Stimulated activated CD8-positive, alpha-beta memory T cell treated with anti-CD3 and anti-CD28 coated beads, Interleukin-12 subunit alpha, Interleukin-12 subunit beta, amount 100 ng/mL, for 4 hours (primary cell): ENCODE data around the gene ZNF653.
"Not testable (repeated sequence)": the region's sequence is repeated elsewhere in the genome, so short reads cannot be mapped to it uniquely, and the experiment has no call there.

Experiments
- DNase-seq: peaks from one replicate; pipeline ENCODE4 v3.0.0-alpha.2; 2020; ENCODE audit warnings: low read depth

The ZNF653 gene

DNA sequence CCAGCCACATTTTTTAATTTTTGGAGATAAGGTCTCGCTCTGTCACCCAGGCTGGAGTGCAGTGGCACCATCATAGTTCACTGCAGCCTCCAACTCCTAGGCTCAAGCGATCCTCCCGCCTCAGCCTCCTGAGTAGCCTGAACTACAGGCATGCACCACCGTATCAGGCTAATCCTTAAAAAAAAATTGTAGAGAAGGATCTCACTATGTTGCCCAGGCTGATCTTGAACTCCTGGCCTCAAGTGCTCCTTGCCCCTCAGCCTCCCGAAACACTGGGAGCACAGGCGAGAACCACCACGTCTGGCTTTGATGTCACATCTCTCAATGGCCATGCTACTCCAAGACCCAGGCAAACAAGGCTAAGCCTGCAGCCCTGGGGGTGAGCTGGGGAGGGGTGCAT, 49.0 kb downstream of the ZNF653 start:
- no peak for DNase-seq

DNA sequence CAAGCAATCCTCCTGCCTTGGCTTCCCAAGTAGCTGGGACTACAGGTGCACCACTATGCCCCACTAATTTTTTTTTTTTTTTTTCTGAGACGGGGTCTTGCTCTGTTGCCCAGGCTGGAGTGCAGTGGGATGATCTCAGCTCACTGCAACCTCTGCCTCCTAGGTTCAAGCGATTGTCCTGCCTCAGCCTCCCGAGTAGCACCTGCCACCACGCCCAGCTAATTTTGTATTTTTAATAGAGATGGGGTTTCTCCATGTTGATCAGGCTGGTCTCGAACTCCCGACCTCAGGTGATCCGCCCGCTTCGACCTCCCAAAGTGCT, 50.4 kb downstream of the ZNF653 start:
- not testable (repeated sequence) for DNase-seq

DNA sequence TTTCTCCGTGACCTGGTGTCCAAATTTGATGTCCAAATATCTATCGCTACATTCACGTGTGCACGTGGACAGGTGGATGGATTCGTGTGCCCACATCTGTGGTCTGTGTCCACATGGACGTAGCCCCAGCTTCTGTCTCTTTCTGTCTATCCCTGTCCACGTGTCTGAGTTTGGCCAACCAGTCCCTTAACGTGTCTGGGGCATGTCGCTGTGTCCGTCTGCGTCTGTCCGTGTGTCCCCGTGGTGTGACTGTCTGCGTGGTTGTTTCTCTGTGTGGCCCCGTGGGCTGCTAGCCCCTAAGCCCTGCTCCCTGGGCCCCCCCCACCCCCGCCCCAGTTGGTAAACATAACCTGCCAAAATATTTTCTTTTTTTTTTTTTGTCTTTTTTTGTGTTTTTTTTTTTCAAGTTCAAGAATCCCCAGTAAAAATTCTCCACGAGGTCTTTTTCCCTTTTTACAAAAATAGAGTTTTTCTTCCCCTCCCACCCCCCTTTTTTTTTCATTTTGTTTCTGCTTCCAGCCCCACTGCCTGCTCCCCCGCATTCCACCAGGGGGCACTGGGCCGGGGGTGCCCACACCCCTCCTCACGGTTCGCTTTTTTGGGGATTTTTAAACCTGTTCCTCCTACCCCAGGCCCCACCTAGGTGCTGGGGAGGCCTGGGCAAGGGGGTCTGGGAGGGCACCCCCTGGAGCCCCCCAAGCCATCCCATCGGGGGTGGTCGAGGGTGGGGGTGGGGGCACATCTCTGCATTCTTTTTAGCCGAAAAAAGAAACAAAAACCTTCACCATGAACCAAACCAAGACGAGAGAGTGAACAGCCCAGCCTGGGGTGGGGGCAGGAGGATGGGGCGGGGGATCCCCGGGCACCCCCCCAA, 51.9 kb downstream of the ZNF653 start:
- no peak for DNase-seq

DNA sequence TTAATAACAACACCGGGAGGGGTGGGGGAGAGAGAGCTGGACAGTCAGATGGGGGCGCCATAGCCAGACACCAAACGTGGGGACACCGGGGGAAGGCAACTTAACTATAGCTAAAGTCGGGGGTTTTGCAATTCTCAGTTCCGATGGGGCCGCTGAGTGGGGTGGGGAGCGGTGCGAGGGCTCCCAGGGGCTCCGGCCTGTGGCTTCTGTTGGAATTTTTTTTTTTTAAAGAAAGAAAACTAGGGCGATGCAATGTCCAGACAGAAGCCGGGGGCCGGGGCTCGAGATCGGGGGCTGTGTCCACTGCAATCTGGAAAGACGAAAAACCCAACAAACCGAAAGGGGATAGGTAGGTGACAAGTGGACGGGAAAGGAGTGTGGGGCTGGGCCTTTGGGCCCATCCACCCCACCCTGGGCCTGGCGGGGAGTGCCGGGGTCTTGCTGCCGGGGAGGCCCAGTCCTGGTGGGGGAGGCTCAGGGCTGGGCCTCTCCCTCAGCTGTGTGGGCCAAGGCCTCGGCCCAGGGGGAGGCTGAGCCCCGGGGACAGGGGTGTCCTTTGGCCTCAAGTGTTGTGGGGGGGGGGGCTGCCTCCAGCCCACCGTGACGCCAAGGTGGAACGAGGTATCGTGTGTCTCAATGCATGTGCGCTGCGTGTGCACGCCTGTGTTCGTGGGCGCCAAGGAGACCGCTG, 52.9 kb downstream of the ZNF653 start:
- no peak for DNase-seq

DNA sequence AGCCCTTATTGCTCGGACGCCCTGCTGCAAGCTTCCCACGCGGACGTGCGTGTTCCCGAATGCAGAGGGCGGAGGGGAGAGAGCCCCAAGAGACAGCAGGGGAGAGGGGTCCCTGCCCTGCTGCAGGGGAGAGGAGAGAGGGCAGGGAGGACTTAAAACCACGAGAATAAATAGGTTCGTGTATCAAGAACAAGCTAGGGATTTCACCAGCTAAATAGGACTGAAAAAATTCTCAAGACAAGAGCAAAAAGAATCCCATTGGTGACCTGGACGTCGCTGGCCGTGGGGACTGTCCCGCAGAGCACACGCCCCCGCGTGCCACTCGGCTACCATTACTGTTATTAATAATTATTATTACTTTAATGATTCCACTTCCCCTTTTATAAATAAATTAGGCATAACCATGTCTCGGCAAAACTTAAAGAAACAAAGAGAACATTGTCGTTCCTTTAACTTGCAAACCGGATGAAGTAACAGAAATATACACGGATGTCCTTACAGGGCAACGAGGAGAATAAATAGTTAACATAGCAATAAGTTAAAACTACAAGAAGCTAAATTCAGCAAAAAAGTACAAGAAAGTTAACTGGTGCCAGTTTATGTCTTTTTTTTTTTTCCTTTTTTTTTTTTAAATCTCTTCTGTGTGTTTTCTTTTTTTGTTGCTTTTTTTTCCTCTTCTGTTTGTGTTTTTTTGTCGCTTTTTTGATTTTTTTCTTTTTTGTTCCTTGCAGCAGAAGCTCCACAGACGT, 53.6 kb downstream of the ZNF653 start:
- no peak for DNase-seq

DNA sequence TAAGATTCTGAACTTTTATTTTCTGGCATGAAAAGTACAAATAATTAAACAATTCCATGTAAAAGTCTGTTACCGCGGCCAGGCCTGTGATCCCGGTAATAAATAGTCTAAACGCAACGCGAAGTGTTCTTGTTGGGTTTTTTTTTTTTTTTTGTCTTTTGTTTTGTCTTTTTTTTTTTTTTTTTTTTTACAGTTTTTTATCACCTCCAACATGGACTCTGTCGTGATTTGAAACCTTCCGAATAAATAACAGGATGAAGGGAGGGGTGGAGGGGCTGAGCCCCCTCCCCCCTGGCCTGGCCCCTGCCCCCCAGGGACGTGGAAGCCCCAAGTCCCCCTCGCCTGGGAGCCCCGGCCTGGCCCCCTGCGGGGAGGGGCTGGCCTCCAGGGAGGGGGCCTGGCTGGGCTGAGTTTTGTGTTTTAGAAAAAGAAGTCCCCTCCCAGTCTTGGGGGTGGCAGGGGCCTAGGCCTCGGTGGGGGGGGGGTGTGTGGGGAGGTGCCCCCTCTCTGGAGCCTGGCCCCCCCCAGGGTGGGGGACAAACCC, 54.2 kb downstream of the ZNF653 start:
- no peak for DNase-seq

DNA sequence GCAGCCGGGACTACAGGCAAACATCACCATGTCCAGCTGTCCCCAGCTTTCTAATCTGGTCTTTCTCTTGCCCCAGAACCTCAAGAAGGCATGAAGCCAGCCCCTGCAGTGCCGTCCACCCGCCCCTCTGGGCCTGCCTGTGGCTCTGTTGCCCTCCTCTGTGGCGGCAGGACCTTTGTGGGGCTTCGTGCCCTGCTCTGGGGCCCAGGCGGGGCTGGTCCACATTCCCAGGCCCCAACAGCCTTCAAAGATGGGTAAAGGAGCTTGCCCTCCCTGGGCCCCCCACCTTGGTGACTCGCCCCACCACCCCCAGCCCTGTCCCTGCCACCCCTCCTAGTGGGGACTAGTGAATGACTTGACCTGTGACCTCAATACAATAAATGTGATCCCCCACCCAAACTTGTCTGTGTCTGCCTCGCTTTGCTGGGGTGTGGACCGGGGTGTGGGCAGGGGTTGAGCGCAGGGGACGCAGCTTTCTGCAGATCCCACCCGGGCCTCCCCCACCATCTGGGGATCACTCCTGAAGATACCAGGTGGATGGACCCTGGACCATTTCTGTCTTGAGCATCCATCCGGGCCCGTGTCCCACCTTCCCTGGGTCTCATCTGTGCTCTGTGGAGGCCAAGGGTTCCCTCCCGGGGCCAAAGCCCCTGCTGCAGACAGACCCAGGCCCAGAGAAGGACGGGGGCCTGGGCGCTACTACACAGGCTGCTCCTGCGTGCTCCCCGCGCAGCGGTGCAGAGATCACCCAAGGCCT, 54.9 kb downstream of the ZNF653 start:
- no peak for DNase-seq

DNA sequence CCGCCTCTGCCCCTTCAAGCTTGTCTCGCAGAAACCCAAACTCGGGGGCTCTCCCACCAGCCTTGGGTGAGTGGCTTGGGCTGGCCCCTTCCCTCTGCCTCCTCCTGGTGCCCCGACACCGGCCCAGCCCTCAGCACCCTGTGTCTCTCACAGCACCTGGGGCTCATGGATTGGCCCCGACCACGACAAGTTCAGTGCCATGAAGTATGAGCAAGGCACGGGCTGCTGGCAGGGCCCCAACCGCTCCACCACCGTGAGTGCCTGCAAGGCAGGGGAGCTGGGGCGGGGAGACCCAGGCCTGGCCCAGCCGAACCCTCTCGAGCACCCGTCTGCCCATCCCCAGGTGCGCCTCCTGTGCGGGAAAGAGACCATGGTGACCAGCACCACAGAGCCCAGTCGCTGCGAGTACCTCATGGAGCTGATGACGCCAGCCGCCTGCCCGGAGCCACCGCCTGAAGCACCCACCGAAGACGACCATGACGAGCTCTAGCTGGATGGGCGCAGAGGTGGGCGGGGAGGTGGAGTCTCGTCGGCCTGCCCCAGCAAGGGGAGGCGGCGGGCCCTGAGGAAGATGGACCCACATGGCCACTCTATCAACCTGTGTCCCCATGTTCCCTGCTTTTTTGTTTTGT, 56.6 kb downstream of the ZNF653 start:
- DNase-seq, result no peak

DNA sequence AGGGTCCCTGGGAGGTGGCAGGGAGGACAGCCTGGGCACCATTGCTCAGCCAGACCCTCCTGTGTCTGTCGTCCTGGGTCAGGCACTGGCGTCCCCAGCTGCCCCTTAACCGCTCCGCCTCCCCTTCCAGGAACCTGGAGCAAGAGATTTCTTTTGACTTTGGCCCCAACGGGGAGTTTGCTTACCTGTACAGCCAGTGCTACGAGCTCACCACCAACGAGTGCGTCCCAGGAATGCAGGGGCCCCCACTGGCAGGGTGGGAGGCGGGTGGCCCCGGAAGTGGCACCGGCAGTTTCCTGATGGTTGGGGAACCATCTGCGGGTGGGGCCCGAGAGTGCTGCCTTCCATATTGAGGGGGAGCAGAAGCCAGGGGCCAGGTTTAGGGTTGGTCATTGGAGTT, 57.2 kb downstream of the ZNF653 start:
- DNase-seq, result no peak

DNA sequence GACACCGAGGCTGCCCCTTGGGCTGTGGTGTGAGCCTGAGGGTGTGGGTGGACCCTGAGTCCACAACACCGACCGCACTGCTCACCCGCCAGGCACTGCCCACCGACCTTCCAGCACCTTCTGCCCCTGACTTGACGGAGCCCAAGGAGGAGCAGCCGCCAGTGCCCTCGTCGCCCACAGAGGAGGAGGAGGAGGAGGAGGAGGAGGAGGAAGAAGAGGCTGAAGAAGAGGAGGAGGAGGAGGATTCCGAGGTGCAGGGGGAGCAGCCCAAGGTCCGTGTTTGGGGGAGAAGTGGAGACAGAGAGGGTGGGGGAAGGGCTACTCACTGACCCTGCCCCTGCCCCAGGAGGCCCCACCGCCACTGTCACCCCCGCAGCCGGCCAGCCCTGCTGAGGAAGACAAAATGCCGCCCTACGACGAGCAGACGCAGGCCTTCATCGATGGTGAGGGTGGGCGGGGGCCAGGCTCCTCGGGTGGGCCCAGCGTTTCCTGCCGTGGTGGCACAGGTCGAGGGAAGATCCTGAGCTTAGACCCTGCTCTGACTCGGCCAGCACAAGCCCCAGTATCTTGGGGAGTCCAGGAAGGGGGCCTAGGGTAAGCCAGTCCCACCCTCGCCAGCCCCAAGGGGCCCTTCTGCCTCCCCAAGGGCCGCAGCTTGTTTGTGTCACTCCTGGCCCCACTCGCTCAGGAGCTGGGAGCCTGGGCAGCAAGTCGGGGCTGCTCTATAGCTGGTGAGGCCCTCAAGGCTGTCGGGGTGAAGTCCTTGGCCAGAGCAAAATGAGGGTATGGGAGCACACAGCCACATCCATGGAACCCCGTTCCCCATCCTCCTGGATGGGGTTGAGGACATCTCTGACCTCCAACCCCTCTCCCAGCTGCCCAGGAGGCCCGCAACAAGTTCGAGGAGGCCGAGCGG, 58.0 kb downstream of the ZNF653 start:
- DNase-seq, result no peak

DNA sequence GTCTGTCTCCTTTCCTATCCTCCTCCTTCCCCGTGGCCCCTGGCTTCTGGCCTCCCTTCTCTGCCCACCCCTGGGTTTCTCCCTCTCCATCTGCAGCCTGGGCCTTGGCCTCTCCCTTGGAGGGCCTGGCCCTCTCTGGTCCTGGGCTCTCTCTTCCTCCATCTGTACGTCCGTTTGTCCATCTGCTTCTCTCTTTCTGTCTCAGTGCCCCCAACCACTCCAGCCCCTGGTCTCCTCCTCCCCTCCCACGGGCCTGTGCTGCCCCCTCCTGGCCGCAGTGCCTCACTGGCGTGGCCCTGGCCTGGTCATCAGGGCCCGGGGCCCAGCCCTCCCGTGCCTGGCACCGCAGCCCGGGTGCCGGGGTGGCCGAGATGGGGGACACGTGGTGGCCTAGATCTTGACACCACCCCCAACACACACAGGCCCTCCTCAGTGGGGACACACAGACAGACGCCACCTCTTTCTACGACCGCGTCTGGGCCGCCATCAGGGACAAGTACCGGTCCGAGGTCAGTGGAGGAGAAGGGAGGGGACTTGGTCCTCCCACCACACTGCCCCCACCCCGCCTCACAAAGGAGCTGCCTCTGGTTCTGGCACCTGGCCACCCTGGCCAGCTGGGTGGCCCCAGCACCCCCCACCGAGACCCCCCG, 58.9 kb downstream of the ZNF653 start:
- no peak for DNase-seq

DNA sequence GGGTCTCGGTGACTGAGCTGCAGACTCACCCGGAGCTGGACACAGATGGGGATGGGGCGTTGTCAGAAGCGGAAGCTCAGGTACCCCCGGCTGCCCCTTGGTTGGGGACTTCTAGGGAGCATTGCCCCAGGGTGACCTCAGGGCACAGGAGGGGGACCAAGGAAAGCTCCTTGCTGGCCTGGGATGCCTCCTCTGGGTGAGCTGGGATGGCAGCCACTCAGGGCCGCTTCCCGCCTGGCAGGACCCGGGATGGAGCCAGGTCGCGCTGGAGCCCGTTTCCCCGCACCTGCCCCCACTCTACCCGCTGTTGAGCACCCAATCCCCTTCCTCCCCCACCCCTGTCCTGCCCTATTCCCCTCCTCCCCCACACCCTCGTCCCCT, 59.4 kb downstream of the ZNF653 start:
- no peak for DNase-seq

DNA sequence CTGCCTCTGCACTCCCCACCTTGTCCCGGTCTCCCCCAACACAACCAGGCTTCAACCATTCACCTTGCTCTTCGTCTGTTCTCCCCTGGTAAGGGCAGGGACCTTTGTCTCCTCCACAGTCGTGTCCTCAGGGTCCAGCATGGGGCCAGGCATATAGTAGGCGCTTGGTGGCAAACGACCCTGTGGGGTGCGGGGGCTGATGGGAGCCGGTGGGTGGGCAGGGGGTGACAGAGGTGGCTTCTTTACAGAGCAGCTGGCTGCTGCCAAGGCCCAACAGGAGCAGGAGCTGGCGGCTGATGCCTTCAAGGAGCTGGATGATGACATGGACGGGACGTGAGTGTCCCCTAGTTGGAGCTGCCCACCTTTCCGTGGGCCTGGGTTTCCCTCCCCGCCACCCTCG, 60.5 kb downstream of the ZNF653 start:
- DNase-seq, result no peak

DNA sequence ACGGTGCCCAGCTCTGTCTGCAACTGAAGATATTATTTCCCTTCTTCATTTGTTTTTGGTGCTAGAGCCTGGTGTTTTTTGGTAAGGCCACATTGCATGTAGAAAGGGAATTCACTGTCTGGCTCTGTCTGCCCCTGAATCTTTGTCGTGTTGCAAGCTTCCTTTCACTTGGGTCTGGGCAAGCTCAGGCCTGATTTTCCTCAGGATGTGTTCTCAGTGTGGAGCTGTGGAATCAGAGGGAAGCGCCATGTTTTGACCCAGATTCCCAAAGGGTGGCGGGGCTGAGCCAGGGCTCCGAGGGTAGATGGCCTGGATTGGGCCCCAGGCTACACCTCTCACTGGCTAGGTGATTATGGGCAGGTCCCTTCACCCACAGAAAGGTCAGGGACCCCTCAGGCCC, 61.6 kb downstream of the ZNF653 start:
- no peak for DNase-seq

DNA sequence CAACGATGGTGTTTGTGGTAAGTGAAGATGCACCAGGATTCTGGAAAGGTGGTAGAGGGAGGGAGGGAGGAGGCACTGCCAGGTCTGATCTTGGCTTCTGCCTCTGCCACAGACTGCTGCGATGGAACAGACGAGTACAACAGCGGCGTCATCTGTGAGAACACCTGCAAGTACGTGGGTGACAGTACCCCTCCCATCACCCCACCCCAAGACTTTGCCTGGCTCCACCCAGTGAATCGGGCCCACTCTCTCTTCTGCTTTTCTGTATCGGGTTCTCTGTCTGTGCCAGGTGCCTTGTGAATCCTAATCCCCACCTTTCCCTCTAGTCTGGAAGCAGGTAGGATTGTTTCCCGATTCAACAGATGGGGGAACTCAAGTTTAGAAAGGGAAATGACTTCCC, 67.7 kb downstream of the ZNF653 start:
- DNase-seq, result no peak

DNA sequence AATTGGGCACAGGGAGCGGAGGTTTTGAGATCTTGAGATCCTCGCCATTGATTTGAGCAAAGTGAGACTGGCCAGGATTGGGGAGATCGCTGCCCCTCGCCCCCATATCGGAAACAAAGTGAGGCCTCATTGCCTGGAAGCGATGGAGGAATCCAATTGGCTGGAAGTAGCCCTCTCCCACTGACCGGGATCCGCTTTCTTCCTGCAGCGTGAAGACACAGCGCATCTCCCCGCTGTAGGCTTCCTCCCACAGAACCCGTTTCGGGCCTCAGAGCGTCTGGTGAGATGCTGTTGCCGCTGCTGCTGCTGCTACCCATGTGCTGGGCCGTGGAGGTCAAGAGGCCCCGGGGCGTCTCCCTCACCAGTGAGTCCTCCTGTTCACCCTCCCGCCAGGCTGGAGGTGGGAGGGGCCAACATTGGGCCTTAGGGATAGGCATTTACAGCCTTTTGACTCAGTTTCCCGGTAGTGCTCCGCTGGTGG, 69.8 kb downstream of the ZNF653 start:
- no peak for DNase-seq

DNA sequence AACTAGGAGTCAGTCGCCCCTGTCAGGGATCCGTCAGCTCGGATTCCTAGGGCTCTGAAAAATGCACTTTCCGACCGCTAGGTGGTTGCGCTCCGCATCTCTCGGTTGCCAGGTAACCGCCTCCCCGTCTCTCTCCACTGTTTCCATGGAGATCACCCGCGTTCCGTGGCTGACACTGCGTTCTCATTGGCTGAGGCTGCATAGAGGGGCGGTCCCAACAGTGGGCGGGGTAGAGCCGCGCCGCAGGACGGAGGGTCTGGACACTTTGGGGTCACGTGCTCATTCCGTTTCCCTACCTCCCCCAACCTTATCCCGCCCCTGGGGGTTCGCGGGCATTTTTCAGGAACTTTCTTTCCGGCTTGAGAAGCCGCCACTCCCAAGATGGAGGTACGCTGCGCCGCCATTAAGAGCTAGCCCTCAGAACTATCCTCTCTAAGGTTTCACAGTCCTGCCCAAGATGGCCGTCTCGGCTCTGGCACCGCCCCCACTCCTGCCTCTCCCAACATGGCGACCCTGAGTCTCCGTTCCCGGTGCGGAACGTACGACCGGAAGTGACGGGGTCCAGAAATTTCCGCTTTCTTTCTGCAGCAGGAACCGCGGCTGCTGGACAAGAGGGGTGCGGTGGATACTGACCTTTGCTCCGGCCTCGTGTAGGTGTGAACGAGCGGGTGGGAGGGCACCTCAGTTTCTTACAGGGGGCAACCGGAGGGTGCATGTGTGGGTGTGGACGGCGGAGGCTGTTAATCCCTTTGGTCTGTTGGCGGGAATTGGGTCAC, 70.4 kb downstream of the ZNF653 start, which contains the start of the genes ODAD3 and PRKCSH:
TSS of gene ODAD3 (minus strand) at position 65 of the 776 bp plus-strand sequence. CDS start 105 bp downstream, outside the sequence.
TSS of gene PRKCSH (plus strand) at position 579 of the 776 bp plus-strand sequence. CDS start 483 bp downstream, outside the sequence.
- DNase-seq, result peak; percentile 95

DNA sequence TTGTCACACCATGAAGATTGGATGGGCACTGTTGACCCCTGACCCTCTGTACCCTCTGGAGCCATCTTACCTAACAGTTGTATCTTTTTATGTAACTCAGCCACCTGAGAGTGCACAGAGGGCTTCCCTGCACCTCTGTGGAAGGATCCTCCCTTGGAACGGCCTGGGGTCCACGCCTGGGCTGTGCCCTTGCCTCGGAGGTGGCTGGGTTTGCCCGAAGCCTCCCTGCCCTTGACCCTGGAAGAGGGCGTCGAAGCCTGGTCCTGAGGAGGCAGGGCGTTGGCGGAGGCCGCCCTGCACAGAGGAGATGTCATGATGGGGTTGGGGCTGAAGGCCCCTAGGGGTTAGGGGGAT, 71.0 kb downstream of the ZNF653 start:
- DNase-seq, result no peak

DNA sequence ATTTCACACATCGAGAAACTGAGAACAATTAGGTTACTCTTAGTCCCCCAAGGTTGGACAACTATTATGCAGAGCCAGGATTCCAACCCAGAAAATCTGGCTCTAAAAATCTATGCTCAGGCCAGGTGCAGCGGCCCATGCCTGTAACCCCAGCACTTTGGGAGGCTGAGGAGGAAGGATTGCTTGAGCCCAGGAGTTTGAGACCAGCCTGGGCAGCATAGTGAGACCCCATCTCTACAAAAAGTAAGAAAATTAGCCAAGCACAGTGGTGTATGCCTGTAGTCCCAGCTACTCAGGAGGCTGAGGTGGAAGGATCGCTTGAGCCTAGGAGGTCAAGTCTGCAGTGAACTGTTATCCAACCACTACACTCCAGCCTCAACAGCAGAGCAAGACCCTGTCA, 72.1 kb downstream of the ZNF653 start:
- not testable (repeated sequence) for DNase-seq
